Measurements from ENCODE around the gene LMF2. TPM values are rescaled to one million over a fixed set of nuclear protein-coding genes. Genes with fewer than 3 reads are reported as not detected.

Gene LMF2
- total RNA-seq, 6 experiments from 2014 or later, result 110 to 133 (median 118) TPM

DNA sequence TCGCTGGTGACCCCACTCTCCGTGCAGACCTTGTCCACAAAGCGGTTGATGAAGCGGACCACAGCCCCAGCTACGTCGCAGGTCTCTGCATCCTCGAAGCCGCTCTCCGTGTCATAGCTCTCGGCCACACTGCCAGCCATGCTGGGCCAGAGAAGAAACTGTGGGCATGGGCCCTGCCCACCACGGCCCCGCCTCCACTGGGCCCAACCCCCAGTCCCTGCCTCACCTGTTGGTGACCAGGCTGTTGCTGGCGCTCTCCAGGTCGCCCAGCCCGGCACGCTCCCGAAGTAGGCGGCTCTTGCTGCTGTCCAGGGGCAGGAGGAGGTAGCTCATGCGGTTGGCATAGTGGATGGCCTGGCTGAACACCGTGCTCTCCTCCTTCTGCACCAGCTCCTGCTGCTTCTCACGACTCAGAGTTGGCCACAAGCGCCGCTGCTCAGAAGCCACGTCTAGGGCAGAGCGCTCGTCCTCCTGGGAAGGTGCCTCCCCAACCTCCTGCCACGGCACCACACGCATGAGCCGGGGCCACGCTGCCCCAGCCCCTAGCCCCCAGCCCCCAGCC lies 45.4 kb downstream of the LMF2 start:
- TF ChIP-seq, protein P1, sequence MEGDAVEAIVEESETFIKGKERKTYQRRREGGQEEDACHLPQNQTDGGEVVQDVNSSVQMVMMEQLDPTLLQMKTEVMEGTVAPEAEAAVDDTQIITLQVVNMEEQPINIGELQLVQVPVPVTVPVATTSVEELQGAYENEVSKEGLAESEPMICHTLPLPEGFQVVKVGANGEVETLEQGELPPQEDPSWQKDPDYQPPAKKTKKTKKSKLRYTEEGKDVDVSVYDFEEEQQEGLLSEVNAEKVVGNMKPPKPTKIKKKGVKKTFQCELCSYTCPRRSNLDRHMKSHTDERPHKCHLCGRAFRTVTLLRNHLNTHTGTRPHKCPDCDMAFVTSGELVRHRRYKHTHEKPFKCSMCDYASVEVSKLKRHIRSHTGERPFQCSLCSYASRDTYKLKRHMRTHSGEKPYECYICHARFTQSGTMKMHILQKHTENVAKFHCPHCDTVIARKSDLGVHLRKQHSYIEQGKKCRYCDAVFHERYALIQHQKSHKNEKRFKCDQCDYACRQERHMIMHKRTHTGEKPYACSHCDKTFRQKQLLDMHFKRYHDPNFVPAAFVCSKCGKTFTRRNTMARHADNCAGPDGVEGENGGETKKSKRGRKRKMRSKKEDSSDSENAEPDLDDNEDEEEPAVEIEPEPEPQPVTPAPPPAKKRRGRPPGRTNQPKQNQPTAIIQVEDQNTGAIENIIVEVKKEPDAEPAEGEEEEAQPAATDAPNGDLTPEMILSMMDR (IDR thresholded peaks at IDR 0.05), result no peak
- H3K4me3 Mint-ChIP-seq, result no peak overlapping the region
- no peaks in the 10 kb centered on the region for H3K9me3 Mint-ChIP-seq
- H3K27me3 Mint-ChIP-seq (ENCODE audit: insufficient read depth), result no peaks in the 10 kb centered on the region
- H3K27ac Mint-ChIP-seq, result no peak overlapping the region
- peaks cover 13% of the 10 kb centered on the region; the same call in 1 of the 2 replicates for H3K36me3 Mint-ChIP-seq (ENCODE audit: low read depth)
- no peaks in the 10 kb centered on the region for H3K4me1 Mint-ChIP-seq (ENCODE audit: low read depth)
- DNase-seq, result no peak

DNA sequence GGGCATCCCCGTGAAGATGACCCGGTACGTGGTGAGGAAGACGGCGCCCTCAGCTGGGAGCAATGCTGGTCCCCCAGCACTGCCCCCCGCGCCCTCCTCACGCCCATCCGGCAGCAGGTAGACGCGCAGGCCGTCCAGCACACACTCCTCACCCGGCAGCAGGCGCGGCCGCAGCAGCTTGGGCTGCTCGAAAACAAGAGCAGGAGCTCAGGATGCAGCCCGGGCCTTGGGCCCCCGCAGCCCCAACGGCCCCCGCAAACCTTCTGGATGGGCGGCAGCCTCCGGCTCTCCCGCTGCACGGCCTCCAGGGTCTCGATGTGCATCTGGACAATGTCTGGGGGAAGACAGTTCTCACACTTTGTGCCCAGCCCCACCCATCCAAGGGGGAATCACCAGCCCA lies 46.0 kb downstream of the LMF2 start:
- no peak overlapping the region for H3K27ac Mint-ChIP-seq
- H3K27me3 Mint-ChIP-seq (ENCODE audit: insufficient read depth), result no peaks in the 10 kb centered on the region
- TF ChIP-seq, protein P1 (IDR thresholded peaks at IDR 0.05), result no peak
- no peak overlapping the region for H3K4me3 Mint-ChIP-seq
- peaks cover 9% of the 10 kb centered on the region; the same call in 1 of the 2 replicates for H3K36me3 Mint-ChIP-seq (ENCODE audit: low read depth)
- no peak for DNase-seq
- no peaks in the 10 kb centered on the region for H3K4me1 Mint-ChIP-seq (ENCODE audit: low read depth)
- H3K9me3 Mint-ChIP-seq, result no peaks in the 10 kb centered on the region

DNA sequence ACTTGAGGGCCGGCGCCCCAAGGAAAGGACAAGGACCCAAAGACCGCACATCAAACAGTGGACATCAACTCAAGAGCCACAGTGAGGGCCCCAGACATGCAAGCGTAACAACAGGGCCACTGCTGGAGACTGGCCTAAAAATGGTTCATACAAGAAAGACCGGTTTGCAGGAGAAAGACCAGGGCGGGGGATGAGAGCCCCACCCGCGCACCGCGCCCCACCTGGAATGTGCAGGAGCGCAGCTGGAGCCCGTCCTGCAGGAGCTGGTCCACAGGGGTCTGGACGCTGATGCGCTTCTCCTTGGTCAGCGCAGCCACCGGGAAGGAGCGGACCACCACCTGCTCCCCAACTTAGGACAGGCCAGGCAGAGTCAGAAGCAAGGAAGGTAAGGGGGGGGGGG lies 46.6 kb downstream of the LMF2 start:
- Mint-ChIP-seq H3K36me3 (ENCODE audit: low read depth) (peaks cover 9% of the 10 kb centered on the region; the same call in 1 of the 2 replicates), H3K4me3 (no peak overlapping the region), H3K27me3 (ENCODE audit: insufficient read depth) (no peaks in the 10 kb centered on the region), H3K4me1 (ENCODE audit: low read depth) (no peaks in the 10 kb centered on the region), H3K27ac (no peak overlapping the region), H3K9me3 (no peaks in the 10 kb centered on the region)
- no peak for DNase-seq
- TF ChIP-seq, protein P1 (IDR thresholded peaks at IDR 0.05), result no peak

DNA sequence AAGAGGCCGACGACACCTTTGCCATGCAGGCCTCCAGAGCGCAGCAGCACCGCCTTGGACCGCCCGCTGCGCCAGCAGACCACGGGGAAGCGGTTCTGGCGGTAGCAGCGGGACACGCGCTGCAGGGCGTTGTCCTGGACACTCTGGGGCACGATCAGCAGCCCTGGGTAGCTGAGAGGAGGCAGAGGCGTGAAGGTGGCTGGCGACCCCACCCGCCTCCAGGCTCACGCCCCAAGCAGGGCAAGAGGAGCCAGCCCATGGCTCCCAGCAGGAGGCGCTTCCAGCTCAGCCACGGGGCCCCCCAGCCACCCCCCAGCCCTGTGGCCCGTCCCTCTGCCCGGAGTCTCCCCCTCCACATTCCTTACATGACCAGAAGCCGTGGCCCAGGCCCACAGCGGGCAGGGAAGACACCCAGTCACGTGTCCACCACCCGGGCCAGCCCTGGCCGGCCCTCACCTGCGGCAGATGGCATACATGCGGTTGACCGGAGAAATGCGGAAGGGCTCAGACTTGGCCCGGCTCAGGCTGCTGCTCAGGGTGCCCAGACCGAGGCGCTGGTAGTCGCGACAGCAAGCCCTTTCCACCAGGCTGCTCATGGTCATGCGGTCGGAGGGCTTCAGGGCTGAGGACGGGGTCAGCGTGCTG lies 47.9 kb downstream of the LMF2 start:
- no peak overlapping the region for H3K27ac Mint-ChIP-seq
- no peaks in the 10 kb centered on the region; the same call in 1 of the 2 replicates for H3K27me3 Mint-ChIP-seq (ENCODE audit: insufficient read depth)
- H3K36me3 Mint-ChIP-seq (ENCODE audit: low read depth), result peaks cover 9% of the 10 kb centered on the region; the same call in 1 of the 2 replicates

DNA sequence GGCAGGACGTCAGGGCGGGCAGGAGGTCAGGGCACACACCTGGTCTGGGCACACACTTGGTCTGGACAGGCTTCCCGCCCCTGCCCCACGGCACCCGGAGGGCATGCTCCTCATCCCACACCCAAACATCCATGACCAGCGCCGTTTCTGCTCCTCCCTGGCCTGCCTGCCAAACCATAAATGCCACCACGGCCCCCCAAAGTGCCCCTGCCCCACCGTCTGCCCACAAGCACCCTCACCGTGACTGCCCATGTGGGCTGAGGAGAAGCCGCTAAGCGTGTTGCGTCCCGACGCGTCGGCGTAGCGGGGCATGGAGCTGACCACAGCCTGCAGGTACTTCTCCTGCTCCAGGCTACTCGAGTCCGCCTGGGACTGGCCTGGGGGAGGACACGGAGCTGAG lies 48.5 kb downstream of the LMF2 start:
- Mint-ChIP-seq H3K4me3 (no peak overlapping the region), H3K9me3 (no peaks in the 10 kb centered on the region), H3K36me3 (ENCODE audit: low read depth) (peaks cover 9% of the 10 kb centered on the region; the same call in 1 of the 2 replicates), H3K27me3 (ENCODE audit: insufficient read depth) (no peaks in the 10 kb centered on the region; the same call in none of the 2 replicates), H3K4me1 (ENCODE audit: low read depth) (no peaks in the 10 kb centered on the region), H3K27ac (no peak overlapping the region)
- TF ChIP-seq, protein P1 (IDR thresholded peaks at IDR 0.05), result no peak
- no peak for DNase-seq

More for the DNA sequence above, 47.9 kb downstream of the LMF2 start:
- H3K9me3 Mint-ChIP-seq, result no peaks in the 10 kb centered on the region
- no peak overlapping the region for H3K4me3 Mint-ChIP-seq
- H3K4me1 Mint-ChIP-seq (ENCODE audit: low read depth), result no peaks in the 10 kb centered on the region
- TF ChIP-seq, protein P1 (IDR thresholded peaks at IDR 0.05), result no peak
- no peak for DNase-seq

Data from HFFc6 (cell line).